Transverse colon (tissue), 4 donors: ENCODE data around the gene PRSS27. TPM values are rescaled to one million over a fixed set of nuclear protein-coding genes. Genes with fewer than 3 reads are reported as not detected.

Experiments
- DNase-seq: peaks from one replicate; pipeline ENCODE4 v3.0.0-alpha.2; 2019
- H3K27ac ChIP-seq, 4 donors: fragments of 200-600 bp; sonication (generic); 2 replicates each; pipeline ENCODE4 v1.5.1; 2016 to 2018; ENCODE audit warnings: inconsistent platforms in 4 of 4
- H3K27me3 ChIP-seq: fragments of 200-600 bp; sonication (generic); 2 replicates; pipeline ENCODE4 v1.5.1; 2017; ENCODE audit warnings: inconsistent platforms
- H3K36me3 ChIP-seq, 4 donors: fragments of 200-600 bp; sonication (generic); 2 replicates each; pipeline ENCODE4 v1.5.1; 2017 to 2019; ENCODE audit warnings: inconsistent platforms in 4 of 4
- H3K4me1 ChIP-seq, 4 donors: fragments of 200-600 bp; sonication (generic); 2 replicates each; pipeline ENCODE4 v1.5.1; 2017 to 2020; ENCODE audit warnings: inconsistent platforms in 4 of 4
- H3K4me3 ChIP-seq, 4 donors: fragments of 200-600 bp; sonication (generic); 1 replicate in 1 of 4; 2 replicates in 3 of 4; pipeline versions ENCODE4 v1.5.1 to v1.6.1; 2017 to 2019; ENCODE audit warnings: inconsistent platforms in 4 of 4
- H3K9me3 ChIP-seq, 2 donors: fragments of 200-600 bp; sonication (generic); 2 replicates each; pipeline ENCODE4 v1.5.1; 2017 to 2019; ENCODE audit warnings: inconsistent platforms in 2 of 2
- CTCF ChIP-seq, 5 experiments: fragments of 200-600 bp in 3 of 5; fragments of 450-650 bp in 2 of 5; sonication (generic) in 3 of 5; IDR thresholded peaks; 1 replicate in 2 of 5; 2 replicates in 3 of 5; pipeline ENCODE4 v1.5.1; 2016 to 2017; ENCODE audit warnings: antibody characterized with exemption in 5 of 5, inconsistent platforms in 3 of 5, mild to moderate bottlenecking in 2 of 5, moderate library complexity in 1 of 5
- EP300 ChIP-seq: sonication (generic); formaldehyde crosslinking; IDR thresholded peaks from one replicate; pipeline ENCODE4 v1.6.1; 2017; ENCODE audit warnings: antibody characterized with exemption, low read depth
- POLR2A ChIP-seq: fragments of 450-650 bp; IDR thresholded peaks from one replicate; pipeline ENCODE4 v1.6.1; 2016; ENCODE audit warnings: antibody characterized with exemption, mild to moderate bottlenecking, moderate library complexity
- POLR2AphosphoS5 ChIP-seq, 3 donors: sonication (generic); formaldehyde crosslinking; IDR thresholded peaks; one replicate each; pipeline ENCODE4 v1.6.1; 2016; ENCODE audit warnings: antibody characterized with exemption in 3 of 3
- WGBS, 2 donors: methylation state at CpG; one replicate each; pipeline ENCODE4 v1.1.5; 2018; ENCODE audit warnings: low coverage in 1 of 2; 5-methylcytosine and 5-hydroxymethylcytosine counted together
- in situ Hi-C, 4 donors: fragments of 200-750 bp; cut with MboI; loops; one replicate each; pipeline versions ENCODE4 v1.15.0 to v1.15.1; 2017; ENCODE audit warnings: low sequenced_read_pairs in 3 of 4, low pct_ligation_motif_present in 1 of 4, low pct_unique_long_range_greater_than_20kb in 1 of 4
- intact Hi-C: fragments of 100-400 bp; cut with DNase I; formaldehyde crosslinking; loops from one replicate; pipeline ENCODE4 v1.15.1; 2023; ENCODE audit warnings: low total_unique reads
- total RNA-seq, 4 donors: library from RNA; depleted of rRNA; stranded (reverse); fragments of >200 nt; gene quantifications; one replicate each; pipeline ENCODE4 v1.1.0, GENCODE V29; 2016

The PRSS27 gene
- total RNA-seq, 4 donors from 2014 or later = 1.3 TPM; not detected in 3

GRCh38 chr16:2767891-2768290 lies 47.9 kb upstream of the PRSS27 start:
- 75 to 78% methylated on average over 8 to 14 of the region's 14 CpGs for WGBS, 2 donors
- Histone ChIP-seq H3K9me3 (no peaks in the 10 kb centered on the region), H3K4me3 (no peak overlapping the region), H3K27me3 (no peaks in the 10 kb centered on the region), H3K4me1 (peaks cover 12 to 36% (median 22%) of the 10 kb centered on the region in 4 donors), H3K27ac (peak overlapping the region in 2 of 4 donors; percentile 80 to 83), H3K36me3 (peaks cover 0 to 90% (median 34%) of the 10 kb centered on the region in 4 donors)
- intact Hi-C loops = no loop called here
- in situ Hi-C loops = no loop called here
- DNase-seq = no peak
- TF ChIP-seq POLR2AphosphoS5 (IDR thresholded peaks at IDR 0.05) (no peak), POLR2A (no peak), CTCF (IDR thresholded peaks at IDR 0.05) (no peak), EP300 (no peak)

- H3K9me3 ChIP-seq = no peaks in the 10 kb centered on the region
- intact Hi-C loops = no loop called here
- in situ Hi-C loops = no loop called here
- no peak overlapping the region for H3K27ac ChIP-seq
- H3K4me3 ChIP-seq = no peak overlapping the region
- no peak for DNase-seq
- peaks cover 0 to 97% (median 37%) of the 10 kb centered on the region in 4 donors for H3K36me3 ChIP-seq
- no peak for TF ChIP-seq POLR2AphosphoS5 (IDR thresholded peaks at IDR 0.05)
- no peak for TF ChIP-seq POLR2A
- TF ChIP-seq EP300 = no peak
- no peak for TF ChIP-seq CTCF (IDR thresholded peaks at IDR 0.05)
- WGBS, 2 donors = 94% methylated on average over 18 of the region's 19 CpGs; no CpG with 5 or more reads in 1 of the 2 donors
- H3K4me1 ChIP-seq = peaks cover 12 to 36% (median 22%) of the 10 kb centered on the region in 4 donors
- no peaks in the 10 kb centered on the region for H3K27me3 ChIP-seq
Measured at GRCh38 chr16:2767140-2767731, 47.2 kb upstream of the PRSS27 start.

DNA sequence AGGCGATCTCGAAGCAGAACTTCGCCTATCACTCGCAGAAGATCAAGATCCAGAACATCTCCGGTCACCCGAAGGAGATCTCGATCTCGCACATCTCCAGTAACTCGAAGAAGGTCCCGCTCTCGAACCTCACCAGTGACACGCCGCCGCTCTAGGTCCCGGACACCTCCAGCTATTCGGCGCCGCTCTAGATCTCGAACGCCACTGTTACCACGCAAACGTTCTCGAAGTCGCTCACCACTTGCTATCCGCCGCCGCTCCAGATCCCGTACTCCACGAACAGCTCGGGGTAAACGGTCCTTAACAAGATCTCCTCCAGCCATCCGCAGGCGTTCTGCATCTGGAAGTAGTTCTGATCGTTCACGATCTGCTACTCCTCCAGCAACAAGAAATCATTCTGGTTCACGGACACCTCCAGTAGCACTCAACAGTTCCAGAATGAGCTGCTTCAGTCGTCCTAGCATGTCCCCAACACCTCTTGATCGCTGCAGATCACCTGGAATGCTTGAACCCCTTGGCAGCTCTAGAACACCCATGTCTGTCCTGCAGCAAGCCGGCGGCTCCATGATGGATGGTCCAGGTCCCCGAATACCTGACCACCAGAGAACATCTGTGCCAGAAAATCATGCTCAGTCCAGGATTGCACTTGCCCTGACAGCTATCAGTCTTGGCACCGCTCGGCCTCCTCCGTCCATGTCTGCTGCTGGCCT lies 46.6 kb upstream of the PRSS27 start:
- peaks cover 12 to 36% (median 22%) of the 10 kb centered on the region in 4 donors for H3K4me1 ChIP-seq
- H3K4me3 ChIP-seq = no peak overlapping the region
- H3K9me3 ChIP-seq = no peaks in the 10 kb centered on the region
- DNase-seq = no peak
- peaks cover 0 to 97% (median 40%) of the 10 kb centered on the region in 4 donors for H3K36me3 ChIP-seq
- intact Hi-C loops (no loop called here), in situ Hi-C loops (no loop called here)
- no peak for TF ChIP-seq POLR2AphosphoS5 (IDR thresholded peaks at IDR 0.05)
- no peak for TF ChIP-seq EP300
- TF ChIP-seq CTCF (IDR thresholded peaks at IDR 0.05) = no peak
- no peak for TF ChIP-seq POLR2A
- 96 to 100% methylated on average over 3 to 44 of the region's 44 CpGs for WGBS, 2 donors
- H3K27me3 ChIP-seq = no peaks in the 10 kb centered on the region
- H3K27ac ChIP-seq = no peak overlapping the region

DNA sequence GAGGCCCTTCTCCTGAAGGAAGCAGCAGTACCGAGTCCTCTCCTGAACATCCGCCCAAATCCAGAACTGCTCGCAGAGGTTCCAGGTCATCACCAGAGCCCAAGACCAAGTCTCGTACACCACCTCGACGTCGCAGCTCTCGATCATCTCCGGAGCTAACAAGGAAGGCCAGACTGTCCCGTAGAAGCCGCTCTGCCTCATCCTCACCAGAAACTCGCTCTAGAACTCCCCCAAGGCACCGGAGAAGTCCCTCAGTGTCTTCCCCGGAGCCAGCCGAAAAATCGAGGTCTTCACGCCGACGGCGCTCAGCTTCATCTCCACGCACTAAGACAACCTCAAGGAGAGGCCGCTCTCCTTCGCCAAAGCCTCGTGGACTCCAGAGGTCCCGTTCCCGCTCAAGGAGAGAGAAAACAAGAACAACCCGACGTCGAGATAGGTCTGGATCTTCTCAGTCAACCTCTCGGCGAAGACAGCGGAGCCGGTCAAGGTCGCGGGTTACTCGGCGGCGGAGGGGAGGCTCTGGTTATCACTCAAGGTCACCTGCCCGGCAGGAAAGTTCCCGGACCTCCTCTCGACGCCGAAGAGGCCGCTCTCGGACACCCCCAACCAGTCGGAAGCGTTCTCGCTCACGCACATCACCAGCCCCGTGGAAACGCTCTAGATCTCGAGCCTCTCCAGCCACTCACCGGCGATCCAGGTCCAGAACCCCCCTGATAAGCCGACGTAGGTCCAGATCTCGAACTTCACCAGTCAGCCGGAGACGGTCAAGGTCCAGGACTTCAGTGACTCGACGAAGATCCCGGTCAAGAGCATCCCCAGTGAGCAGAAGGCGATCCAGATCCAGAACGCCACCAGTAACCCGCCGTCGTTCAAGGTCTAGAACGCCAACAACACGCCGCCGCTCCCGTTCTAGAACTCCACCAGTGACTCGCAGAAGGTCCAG lies 45.7 kb upstream of the PRSS27 start:
- DNase-seq = no peak
- no peak overlapping the region for H3K4me3 ChIP-seq
- H3K9me3 ChIP-seq = no peaks in the 10 kb centered on the region
- H3K36me3 ChIP-seq = peaks cover 0 to 95% (median 40%) of the 10 kb centered on the region in 4 donors
- no peaks in the 10 kb centered on the region for H3K27me3 ChIP-seq
- TF ChIP-seq EP300 (no peak), CTCF (IDR thresholded peaks at IDR 0.05) (no peak), POLR2A (no peak), POLR2AphosphoS5 (IDR thresholded peaks at IDR 0.05) (no peak)
- H3K27ac ChIP-seq = no peak overlapping the region
- WGBS, 2 donors = 97 to 100% methylated on average over 2 to 73 of the region's 73 CpGs
- intact Hi-C loops = no loop called here
- in situ Hi-C loops = no loop called here
- peaks cover 9 to 31% (median 19%) of the 10 kb centered on the region in 4 donors for H3K4me1 ChIP-seq
